Measurements from ENCODE around the gene DQX1. TPM values are rescaled to one million over a fixed set of nuclear protein-coding genes. Genes with fewer than 3 reads are reported as not detected.

DQX1 gene
- total and polyA plus RNA-seq, 2 of the 4 experiments (the other 2 are of a cell fraction) = 0.07 TPM; not detected in 1

DNA sequence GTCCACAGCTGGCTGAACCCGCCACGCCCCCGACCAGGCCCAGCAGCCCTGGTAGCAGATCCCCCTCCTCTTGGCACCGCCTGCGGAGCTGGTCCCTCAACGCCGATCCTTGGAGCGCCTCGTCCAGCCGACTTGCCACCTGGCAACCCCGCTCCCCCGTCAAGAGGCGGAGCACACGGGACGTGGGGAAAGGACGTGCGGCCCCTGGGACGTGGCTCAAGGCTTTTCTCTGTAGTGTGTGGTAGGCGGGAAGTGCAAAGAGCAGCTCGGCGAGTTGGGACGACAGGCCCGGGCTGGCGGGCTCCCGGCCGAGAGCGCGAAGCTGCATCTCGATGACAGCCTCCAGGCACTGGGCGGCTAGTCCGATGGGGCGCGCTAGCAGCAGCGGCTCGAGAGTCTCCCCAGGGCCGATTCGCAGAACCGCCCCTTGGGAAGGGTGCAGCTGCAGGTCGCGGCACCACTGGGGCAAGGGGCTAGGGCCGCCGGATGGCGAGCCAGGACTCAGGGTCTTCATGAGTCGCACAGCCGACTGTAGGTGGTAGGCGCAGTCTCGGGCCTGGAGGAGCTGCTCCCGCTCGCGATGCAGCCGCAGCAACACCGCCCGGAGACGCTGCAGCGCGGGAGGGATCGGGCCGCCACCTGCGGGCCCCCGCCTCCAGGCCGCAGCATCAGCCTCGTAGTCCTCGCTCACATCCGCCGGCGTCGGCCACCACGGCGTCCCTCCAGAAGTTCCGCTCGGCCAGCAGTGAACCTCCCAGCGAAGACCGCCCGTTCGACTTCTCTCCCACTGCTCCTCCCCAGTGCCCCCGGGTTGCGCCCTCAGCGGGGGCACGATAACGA is 43.9 kb downstream of the DQX1 start:
- H2BK20ac ChIP-seq (ENCODE audit: low read depth, low read length) = no peak overlapping the region
- BruUV-seq (replicated peaks) = no TSS peak
- H3K4me2 ChIP-seq (ENCODE audit: low read depth, low read length) = peak overlapping the region; percentile 97
- peak overlapping the region; percentile 79 for H4K91ac ChIP-seq (ENCODE audit: insufficient read depth, low read depth, low read length)
- peak overlapping the region; percentile 69 for H3K14ac ChIP-seq (replicated peaks; ENCODE audit: low read depth, low read length)
- TF ChIP-seq POLR2A (IDR thresholded peaks at IDR 0.05; ENCODE audit: low read depth, low read length) (no peak), RFX5 (IDR thresholded peaks at IDR 0.05; ENCODE audit: low read depth, low read length) (no peak), RAD21 (IDR thresholded peaks at IDR 0.05; ENCODE audit: low read length) (no peak), FOS (IDR thresholded peaks at IDR 0.05; ENCODE audit: low read depth, low read length) (no peak), MXI1 (IDR thresholded peaks at IDR 0.05; ENCODE audit: borderline replicate concordance, low read depth, low read length) (peak; percentile 59; the same call in 1 of the 2 replicates), MAZ (IDR thresholded peaks at IDR 0.05; ENCODE audit: borderline replicate concordance, low read depth, low read length) (0 out of 2 replicates have a peak, but pooled peaks have one; percentile 22), CHD1 (IDR thresholded peaks at IDR 0.05; ENCODE audit: low read depth, low read length) (no peak), CEBPB (IDR thresholded peaks at IDR 0.05; ENCODE audit: low read depth, low read length) (no peak), RCOR1 (IDR thresholded peaks at IDR 0.05; ENCODE audit: insufficient replicate concordance, low read length) (no peak)
- TF ChIP-seq, protein P1, sequence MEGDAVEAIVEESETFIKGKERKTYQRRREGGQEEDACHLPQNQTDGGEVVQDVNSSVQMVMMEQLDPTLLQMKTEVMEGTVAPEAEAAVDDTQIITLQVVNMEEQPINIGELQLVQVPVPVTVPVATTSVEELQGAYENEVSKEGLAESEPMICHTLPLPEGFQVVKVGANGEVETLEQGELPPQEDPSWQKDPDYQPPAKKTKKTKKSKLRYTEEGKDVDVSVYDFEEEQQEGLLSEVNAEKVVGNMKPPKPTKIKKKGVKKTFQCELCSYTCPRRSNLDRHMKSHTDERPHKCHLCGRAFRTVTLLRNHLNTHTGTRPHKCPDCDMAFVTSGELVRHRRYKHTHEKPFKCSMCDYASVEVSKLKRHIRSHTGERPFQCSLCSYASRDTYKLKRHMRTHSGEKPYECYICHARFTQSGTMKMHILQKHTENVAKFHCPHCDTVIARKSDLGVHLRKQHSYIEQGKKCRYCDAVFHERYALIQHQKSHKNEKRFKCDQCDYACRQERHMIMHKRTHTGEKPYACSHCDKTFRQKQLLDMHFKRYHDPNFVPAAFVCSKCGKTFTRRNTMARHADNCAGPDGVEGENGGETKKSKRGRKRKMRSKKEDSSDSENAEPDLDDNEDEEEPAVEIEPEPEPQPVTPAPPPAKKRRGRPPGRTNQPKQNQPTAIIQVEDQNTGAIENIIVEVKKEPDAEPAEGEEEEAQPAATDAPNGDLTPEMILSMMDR (conservative IDR thresholded peaks at IDR 0.05; ENCODE audit: low read depth, low read length) = no peak
- peak overlapping the region; percentile 66 for H2AK5ac ChIP-seq (ENCODE audit: low read depth, low read length)
- H3K27ac ChIP-seq (ENCODE audit: insufficient read depth, low read length) = peak overlapping the region; percentile 87
- peaks cover 13% of the 10 kb centered on the region for H3K36me3 ChIP-seq (ENCODE audit: control insufficient read depth, insufficient read depth, low read length)
- peak overlapping the region; percentile 9; the same call in 1 of the 2 replicates for H3K18ac ChIP-seq (ENCODE audit: low read depth, low read length)
- no peaks in the 10 kb centered on the region for H3K9me3 ChIP-seq (ENCODE audit: control insufficient read depth, insufficient read depth, low read length)
- H3K27me3 ChIP-seq (ENCODE audit: control insufficient read depth, insufficient read depth, low read length) = no peaks in the 10 kb centered on the region
- peak overlapping the region; percentile 79 for H3K4ac ChIP-seq (ENCODE audit: low read depth, low read length)
- no peak for DNase-seq
- ChIA-PET POLR2A (ENCODE audit: unreplicated experiment) (interaction anchor here (0.6 to 1.4 kb wide), 4 partner anchors 10 to 28 kb away, joined by 3 to 7 read pairs (median 5); partner anchors contain the start of genes MRPL53 and WBP1), CTCF (interaction anchor here (0.6 to 3.4 kb wide), 5 partner anchors 14 to 106 kb away, joined by 3 to 17 read pairs (median 4); no protein-coding TSS in a partner anchor)
- H4K5ac ChIP-seq (ENCODE audit: low read depth, low read length) = peak overlapping the region; percentile 17
- peak overlapping the region; percentile 48; the same call in 1 of the 2 replicates for H3K56ac ChIP-seq (ENCODE audit: extremely low read depth, insufficient read depth, low read length)
- H2AFZ ChIP-seq (replicated peaks; ENCODE audit: low read length, poor library complexity) = peak overlapping the region; percentile 100
- H3K9ac ChIP-seq (ENCODE audit: low read depth, low read length) = peak overlapping the region; percentile 76
- intact Hi-C loops (cut with micrococcal nuclease) (no loop called here), dilution Hi-C loops (cut with HindIII; ENCODE audit: low sequenced_read_pairs, unreplicated experiment) (no loop called here), in situ Hi-C loops (cut with MboI; ENCODE audit: low sequenced_read_pairs) (loop anchor here (5.0 to 25.0 kb wide), 2 partner anchors 95 to 380 kb away; no protein-coding TSS in a partner anchor)
- H4K8ac ChIP-seq (ENCODE audit: low read depth in 2 of 2, low read length in 2 of 2) = peak overlapping the region; percentile 79 to 88; a peak in 3 of 4 replicates
- H2BK15ac ChIP-seq (ENCODE audit: low read depth, low read length) = no peak overlapping the region; the same call in 2 of the 3 replicates
- peaks cover 23 to 69% of the 10 kb centered on the region in 2 experiments for H3K79me1 ChIP-seq (ENCODE audit: low read depth in 1 of 2, low read length in 2 of 2)
- peak overlapping the region; percentile 83 for H2BK5ac ChIP-seq (ENCODE audit: low read depth, low read length, poor library complexity, severe bottlenecking)
- peak overlapping the region; percentile 80 for H3K4me3 ChIP-seq (ENCODE audit: insufficient read depth, low read depth, low read length)
- peak; percentile 46 for ATAC-seq (ENCODE audit: low read depth)
- peak overlapping the region; percentile 99 for H2AK9ac ChIP-seq (replicated peaks; ENCODE audit: low read depth, low read length, poor library complexity)
- WGBS, 2 experiments (ENCODE audit: extremely low coverage in 2 of 2, insufficient read length in 1 of 2) = 0% methylated on average over 26 of the region's 80 CpGs; no CpG with 5 or more reads in 1 of the 2 experiments
- peaks cover 11% of the 10 kb centered on the region; the same call in 1 of the 2 replicates for H3K9me1 ChIP-seq (ENCODE audit: insufficient read depth, low read length)
- peak overlapping the region; percentile 28; the same call in 1 of the 2 replicates for H2BK120ac ChIP-seq (ENCODE audit: low read depth, low read length)
- peak overlapping the region; percentile 65 for H3K23ac ChIP-seq (ENCODE audit: low read depth, low read length)
- peaks cover 3% of the 10 kb centered on the region; the same call in 1 of the 2 replicates for H4K20me1 ChIP-seq (ENCODE audit: insufficient read depth, low read length)
- H3K4me1 ChIP-seq (ENCODE audit: control insufficient read depth, insufficient read depth, low read length) = peaks cover 11% of the 10 kb centered on the region

Data from IMR-90 (cell line).